ENCODE measurements around the gene TSBP1. TPM values are rescaled to one million over a fixed set of nuclear protein-coding genes. Genes with fewer than 3 reads are reported as not detected.

TSBP1 gene
- total RNA-seq, 4 donors from 2014 or later = not detected

- DNase-seq = no peak
- H3K27me3 ChIP-seq = no peaks in the 10 kb centered on the region
- no peak overlapping the region for H3K27ac ChIP-seq
- WGBS, 2 donors = 75 to 77% methylated on average over 1 of the region's 1 CpG
- TF ChIP-seq POLR2A (IDR thresholded peaks at IDR 0.05) (no peak), CTCF (IDR thresholded peaks at IDR 0.05) (no peak)
- H3K4me3 ChIP-seq (replicated peaks in 1 of 3) = no peak overlapping the region
- H3K36me3 ChIP-seq = no peaks in the 10 kb centered on the region
- intact Hi-C loops (cut with DNase I) = no loop called here
- no peaks in the 10 kb centered on the region for H3K4me1 ChIP-seq
- no peaks in the 10 kb centered on the region for H3K9me3 ChIP-seq
Observed at GRCh38 chr6:32355018-32355417, 16.7 kb downstream of the TSBP1 start.

- intact Hi-C loops (cut with DNase I) = no loop called here
- no peaks in the 10 kb centered on the region for H3K4me1 ChIP-seq
- no peak overlapping the region for H3K27ac ChIP-seq
- no peak for DNase-seq
- no peak for TF ChIP-seq POLR2A (IDR thresholded peaks at IDR 0.05)
- no peak for TF ChIP-seq CTCF (IDR thresholded peaks at IDR 0.05)
- WGBS, 2 donors = 88 to 93% methylated on average over 2 of the region's 2 CpGs
- H3K36me3 ChIP-seq = no peaks in the 10 kb centered on the region
- no peaks in the 10 kb centered on the region for H3K27me3 ChIP-seq
- H3K9me3 ChIP-seq = no peaks in the 10 kb centered on the region
- no peak overlapping the region for H3K4me3 ChIP-seq (replicated peaks in 1 of 3)
Observed at GRCh38 chr6:32353348-32353747, 18.4 kb downstream of the TSBP1 start.

- H3K27me3 ChIP-seq = no peaks in the 10 kb centered on the region
Observed at GRCh38 chr6:32340242-32340641, 31.5 kb downstream of the TSBP1 start.

GRCh38 chr6:32337186-32337805 lies 34.4 kb downstream of the TSBP1 start:
- TF ChIP-seq POLR2A (IDR thresholded peaks at IDR 0.05) (no peak), CTCF (IDR thresholded peaks at IDR 0.05) (no peak)
- H3K27ac ChIP-seq = no peak overlapping the region
- no peaks in the 10 kb centered on the region for H3K9me3 ChIP-seq
- no peaks in the 10 kb centered on the region for H3K27me3 ChIP-seq
- H3K4me3 ChIP-seq (replicated peaks in 1 of 3) = no peak overlapping the region
- no peak for DNase-seq
- intact Hi-C loops (cut with DNase I) = no loop called here
- 68 to 76% methylated on average over 4 of the region's 4 CpGs for WGBS, 2 donors
- no peaks in the 10 kb centered on the region for H3K36me3 ChIP-seq
- H3K4me1 ChIP-seq = no peaks in the 10 kb centered on the region

More at GRCh38 chr6:32340242-32340641, 31.5 kb downstream of the TSBP1 start:
- no peak for TF ChIP-seq CTCF (IDR thresholded peaks at IDR 0.05)
- intact Hi-C loops (cut with DNase I) = no loop called here
- Histone ChIP-seq H3K4me1 (no peaks in the 10 kb centered on the region), H3K9me3 (no peaks in the 10 kb centered on the region), H3K4me3 (replicated peaks in 1 of 3) (no peak overlapping the region), H3K27ac (no peak overlapping the region), H3K36me3 (no peaks in the 10 kb centered on the region)
- 82 to 85% methylated on average over 2 of the region's 2 CpGs for WGBS, 2 donors
- no peak for DNase-seq

GRCh38 chr6:32332433-32332832 lies 39.3 kb downstream of the TSBP1 start:
- no peak overlapping the region for H3K27ac ChIP-seq
- no peaks in the 10 kb centered on the region for H3K9me3 ChIP-seq
- H3K4me1 ChIP-seq = no peaks in the 10 kb centered on the region
- no peaks in the 10 kb centered on the region for H3K27me3 ChIP-seq
- intact Hi-C loops (cut with DNase I) = no loop called here
- no peaks in the 10 kb centered on the region for H3K36me3 ChIP-seq
- no peak overlapping the region for H3K4me3 ChIP-seq (replicated peaks in 1 of 3)
- WGBS, 2 donors = 62 to 63% methylated on average over 1 of the region's 1 CpG
- no peak for DNase-seq
- TF ChIP-seq POLR2A (IDR thresholded peaks at IDR 0.05) = no peak
- no peak for TF ChIP-seq CTCF (IDR thresholded peaks at IDR 0.05)
